Endothelial cell of umbilical vein (primary cell): ENCODE measurements around the gene FMNL3. TPM values are rescaled to one million over a fixed set of nuclear protein-coding genes. Genes with fewer than 3 reads are reported as not detected.

Source experiments
- BruUV-seq: library from RNA; stranded (reverse); fragments of 400-500 nt; replicated peaks from 2 replicates; lab custom pipeline; 2021; lab: Mats Ljungman, UMichigan
- CTCF ChIA-PET: fragments of 300-600, 350-600 bp; sonication (Branson Sonifier 250); formaldehyde crosslinking; loops from one replicate; lab custom pipeline; 2021; ENCODE audit warnings: antibody characterized with exemption, inconsistent platforms; lab: Charles Lee
- POLR2A ChIA-PET: fragments of 300-600, 350-600 bp; sonication (Branson Sonifier 250); formaldehyde crosslinking; loops from one replicate; lab custom pipeline; 2021; ENCODE audit warnings: antibody characterized with exemption, inconsistent platforms; lab: Charles Lee
- DNase-seq: peaks from one replicate; pipeline ENCODE4 v3.0.0-alpha.2; 2011; ENCODE audit warnings: low read depth, low spot score
- FAIRE-seq: peaks from 2 replicates; lab custom pipeline; 2011; peaks lifted over from hg19 to GRCh38; lab: Jason Lieb, UNC
- H2AFZ ChIP-seq: 2 replicates; pipeline ENCODE4 v1.6.0; 2012; ENCODE audit warnings: low read depth, low read length, control low read depth, inconsistent platforms
- H3K27ac ChIP-seq: 2 replicates; pipeline ENCODE4 v1.5.1; 2011; ENCODE audit warnings: low read depth, mild to moderate bottlenecking, control low read depth, low read length, moderate library complexity; ENCODE audit not compliant: insufficient read depth
- H3K27me3 ChIP-seq, 2 experiments: 2 replicates each; pipeline versions ENCODE4 v1.6.0 to v1.6.1; 2011; ENCODE audit warnings: low read length in 2 of 2, mixed read lengths in 1 of 2; ENCODE audit not compliant: control insufficient read depth in 2 of 2, insufficient read depth in 2 of 2
- H3K36me3 ChIP-seq, 2 experiments: 2 replicates in 1 of 2; 3 replicates in 1 of 2; pipeline ENCODE4 v1.5.1; 2011; ENCODE audit warnings: low read length in 2 of 2, mild to moderate bottlenecking in 1 of 2, moderate library complexity in 1 of 2; ENCODE audit not compliant: control insufficient read depth in 2 of 2, insufficient read depth in 2 of 2; ENCODE audit errors: extremely low read depth in 1 of 2
- H3K4me1 ChIP-seq: 3 replicates; pipeline ENCODE4 v1.5.1; 2011; ENCODE audit warnings: mild to moderate bottlenecking, low read length; ENCODE audit not compliant: control insufficient read depth, insufficient read depth; ENCODE audit errors: extremely low read depth
- H3K4me2 ChIP-seq: 2 replicates; pipeline ENCODE4 v1.6.1; 2011; ENCODE audit warnings: low read length, control low read depth, mixed read lengths; ENCODE audit not compliant: insufficient read depth
- H3K4me3 ChIP-seq, 3 experiments: fragments of 200-600 bp in 1 of 3; sonication (generic), shearing (Covaris generic) in 1 of 3; replicated peaks in 1 of 3; 2 replicates each; pipeline ENCODE4 v1.5.1; 2011 to 2016; ENCODE audit warnings: control low read depth in 3 of 3, low read length in 3 of 3, mild to moderate bottlenecking in 2 of 3, inconsistent platforms in 1 of 3, low read depth in 1 of 3, moderate library complexity in 1 of 3; ENCODE audit not compliant: insufficient read depth in 1 of 3
- H3K79me2 ChIP-seq: 2 replicates; pipeline ENCODE4 v1.6.0; 2012; ENCODE audit warnings: low read length, inconsistent platforms; ENCODE audit not compliant: control insufficient read depth, insufficient read depth
- H3K9ac ChIP-seq: replicated peaks from 2 replicates; pipeline ENCODE3; 2011; ENCODE audit warnings: low read length, control low read depth; ENCODE audit not compliant: insufficient read depth; ENCODE audit errors: extremely low read depth
- H3K9me1 ChIP-seq: replicated peaks from 3 replicates; pipeline ENCODE4 v1.6.0; 2011; ENCODE audit warnings: mild to moderate bottlenecking, low read length; ENCODE audit not compliant: control insufficient read depth, insufficient read depth; ENCODE audit errors: extremely low read depth
- H3K9me3 ChIP-seq: replicated peaks from 2 replicates; pipeline ENCODE4 v1.5.1; 2012; ENCODE audit warnings: low read length, inconsistent platforms; ENCODE audit not compliant: control insufficient read depth, insufficient read depth
- H4K20me1 ChIP-seq: replicated peaks from 2 replicates; pipeline ENCODE3; 2011; ENCODE audit warnings: mild to moderate bottlenecking, low read length; ENCODE audit not compliant: control insufficient read depth, insufficient read depth; ENCODE audit errors: extremely low read depth
- EZH2 ChIP-seq: IDR thresholded peaks from 2 replicates; pipeline ENCODE4 v1.6.1; 2012; ENCODE audit warnings: borderline replicate concordance, low read depth, mild to moderate bottlenecking, moderate library complexity, low read length, inconsistent platforms; ENCODE audit not compliant: severe bottlenecking
- FOS ChIP-seq: IDR thresholded peaks from 2 replicates; pipeline ENCODE4 v1.6.1; 2011; ENCODE audit warnings: mild to moderate bottlenecking, low read length, moderate library complexity, borderline replicate concordance; ENCODE audit not compliant: insufficient read depth
- GATA2 ChIP-seq: IDR thresholded peaks from 2 replicates; pipeline ENCODE4 v1.7.0; 2011; ENCODE audit warnings: low read depth, mild to moderate bottlenecking, moderate library complexity, mixed read lengths, low read length; ENCODE audit not compliant: insufficient read length, insufficient read depth
- JUN ChIP-seq: IDR thresholded peaks from 2 replicates; pipeline ENCODE4 v1.6.1; 2011; ENCODE audit warnings: borderline replicate concordance, low read depth; ENCODE audit not compliant: insufficient read length, insufficient read depth
- MYC ChIP-seq: IDR thresholded peaks from one replicate; pipeline ENCODE4 v1.6.1; 2011; ENCODE audit warnings: mild to moderate bottlenecking, low read depth, low read length
- POLR2A ChIP-seq: IDR thresholded peaks from 2 replicates; pipeline ENCODE4 v1.6.1; 2012; ENCODE audit warnings: low read depth, mild to moderate bottlenecking, control low read depth, low read length
- POLR2AphosphoS5 ChIP-seq: IDR thresholded peaks from 2 replicates; pipeline ENCODE4 v1.6.1; 2012; ENCODE audit warnings: low read depth, mild to moderate bottlenecking, control low read depth, low read length, moderate library complexity; ENCODE audit not compliant: insufficient read depth
- dilution Hi-C: fragments of 300-500 bp; cut with MboI; formaldehyde crosslinking; loops from one replicate; pipeline ENCODE4 v1.15.0; 2019; ENCODE audit warnings: low sequenced_read_pairs; ENCODE audit not compliant: extremely low pct_ligation_motif_present
- intact Hi-C: fragments of 100-400 bp; cut with micrococcal nuclease; formaldehyde crosslinking; loops from one replicate; pipeline ENCODE4 v1.10.0; 2022
- polyA plus RNA-seq, 4 experiments: library from polyadenylated mRNA; depleted of rRNA in 3 of 4; stranded (reverse) in 3 of 4; unstranded in 1 of 4; fragments of >200 nt; gene quantifications; 2 replicates each; pipeline versions ENCODE4 v1.2.1 to v1.2.3, GENCODE V29; 2011 to 2012; ENCODE audit warnings: missing spikeins in 1 of 4
- total RNA-seq: library from RNA; stranded (reverse); gene quantifications from 2 replicates; pipeline ENCODE4 v1.2.3, GENCODE V29; 2021
- TF ChIP-seq, protein P1 (sequence below), 2 donors: IDR thresholded peaks; 1 replicate in 1 of 2; 2 replicates in 1 of 2; pipeline ENCODE4 v1.5.1; 2011; ENCODE audit warnings: low read length in 2 of 2, mild to moderate bottlenecking in 2 of 2, moderate library complexity in 2 of 2, control low read depth in 1 of 2, inconsistent platforms in 1 of 2, low read depth in 1 of 2; ENCODE audit not compliant: insufficient read depth in 1 of 2; ENCODE audit errors: extremely low read depth in 1 of 2
- TF ChIP-seq, protein P2 (sequence below): IDR thresholded peaks from 2 replicates; pipeline ENCODE4 v1.6.1; 2011; ENCODE audit not compliant: insufficient read depth, insufficient read length

Gene FMNL3
- total and polyA plus RNA-seq, 2 donors (not counting 3 experiments of a cell fraction or from before 2014, with no cell fraction given), result 35.1 to 93.3 TPM

DNA sequence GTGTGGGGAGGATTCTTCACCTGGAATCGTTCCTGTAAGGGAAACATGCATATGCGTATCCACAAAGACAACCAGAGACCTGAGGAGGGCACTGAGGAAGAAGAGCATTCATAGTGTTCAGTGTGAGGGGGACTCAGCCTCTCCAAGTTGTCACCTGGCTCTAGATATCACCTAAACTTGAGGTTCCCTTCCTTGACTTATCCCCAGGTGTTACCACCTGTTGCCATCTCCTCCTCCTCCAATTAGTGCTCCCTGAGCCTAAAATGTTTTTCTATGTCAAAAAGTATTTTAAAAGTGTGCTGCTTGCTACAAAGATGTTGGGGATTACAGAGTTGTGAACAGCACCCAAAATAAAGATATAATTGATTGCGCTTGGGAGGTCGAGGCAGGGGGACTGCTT lies 41.0 kb downstream of the FMNL3 start:
- Histone ChIP-seq H3K4me2 (no peak overlapping the region), H3K9me1 (no peaks in the 10 kb centered on the region), H3K9ac (no peak overlapping the region), H3K27ac (no peak overlapping the region), H3K4me1 (peaks cover 56% of the 10 kb centered on the region), H3K36me3 (peaks cover 3 to 8% of the 10 kb centered on the region in 2 experiments), H2AFZ (no peak overlapping the region), H3K4me3 (no peak overlapping the region), H3K9me3 (no peaks in the 10 kb centered on the region), H3K79me2 (peaks cover 35% of the 10 kb centered on the region), H4K20me1 (no peaks in the 10 kb centered on the region), H3K27me3 (no peaks in the 10 kb centered on the region)
- FAIRE-seq (no peak), DNase-seq (no peak)
- TF ChIP-seq POLR2A (no peak), EZH2 (no peak), POLR2AphosphoS5 (no peak), MYC (no peak), GATA2 (no peak), FOS (no peak), JUN (no peak)
- TF ChIP-seq, protein P1, sequence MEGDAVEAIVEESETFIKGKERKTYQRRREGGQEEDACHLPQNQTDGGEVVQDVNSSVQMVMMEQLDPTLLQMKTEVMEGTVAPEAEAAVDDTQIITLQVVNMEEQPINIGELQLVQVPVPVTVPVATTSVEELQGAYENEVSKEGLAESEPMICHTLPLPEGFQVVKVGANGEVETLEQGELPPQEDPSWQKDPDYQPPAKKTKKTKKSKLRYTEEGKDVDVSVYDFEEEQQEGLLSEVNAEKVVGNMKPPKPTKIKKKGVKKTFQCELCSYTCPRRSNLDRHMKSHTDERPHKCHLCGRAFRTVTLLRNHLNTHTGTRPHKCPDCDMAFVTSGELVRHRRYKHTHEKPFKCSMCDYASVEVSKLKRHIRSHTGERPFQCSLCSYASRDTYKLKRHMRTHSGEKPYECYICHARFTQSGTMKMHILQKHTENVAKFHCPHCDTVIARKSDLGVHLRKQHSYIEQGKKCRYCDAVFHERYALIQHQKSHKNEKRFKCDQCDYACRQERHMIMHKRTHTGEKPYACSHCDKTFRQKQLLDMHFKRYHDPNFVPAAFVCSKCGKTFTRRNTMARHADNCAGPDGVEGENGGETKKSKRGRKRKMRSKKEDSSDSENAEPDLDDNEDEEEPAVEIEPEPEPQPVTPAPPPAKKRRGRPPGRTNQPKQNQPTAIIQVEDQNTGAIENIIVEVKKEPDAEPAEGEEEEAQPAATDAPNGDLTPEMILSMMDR (IDR thresholded peaks at IDR 0.05; ENCODE audit: extremely low read depth in 1 of 2, insufficient read depth in 1 of 2, low read depth in 1 of 2, low read length in 2 of 2), result no peak
- TF ChIP-seq, protein P2, sequence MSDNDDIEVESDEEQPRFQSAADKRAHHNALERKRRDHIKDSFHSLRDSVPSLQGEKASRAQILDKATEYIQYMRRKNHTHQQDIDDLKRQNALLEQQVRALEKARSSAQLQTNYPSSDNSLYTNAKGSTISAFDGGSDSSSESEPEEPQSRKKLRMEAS, result no peak
- intact Hi-C loops, result no loop called here
- POLR2A ChIA-PET, result interaction anchor here (1.0 kb wide), 1 partner anchor 19 kb away, joined by 5 read pairs; no protein-coding TSS in a partner anchor
- dilution Hi-C loops, result no loop called here
- CTCF ChIA-PET, result no interaction called here
- BruUV-seq, result no TSS peak
